Duodenal mucosa (tissue), 2 donors: ENCODE results near the gene RAMP1.

Experiments used
- H3K27ac ChIP-seq: one replicate; pipeline ENCODE4 v1.7.0; 2013; ENCODE audit warnings: low read depth, low read length
- H3K27me3 ChIP-seq, 2 donors: one replicate each; pipeline ENCODE4 v1.7.0; 2013; ENCODE audit warnings: low read length in 2 of 2, control low read depth in 1 of 2; ENCODE audit not compliant: insufficient read depth in 2 of 2, control insufficient read depth in 1 of 2
- H3K36me3 ChIP-seq, 2 donors: one replicate each; pipeline ENCODE4 v1.7.0; 2013; ENCODE audit warnings: low read length in 2 of 2, control low read depth in 1 of 2; ENCODE audit not compliant: insufficient read depth in 2 of 2, control insufficient read depth in 1 of 2
- H3K4me1 ChIP-seq, 2 donors: one replicate each; pipeline ENCODE4 v1.7.0; 2013; ENCODE audit warnings: low read length in 2 of 2, control low read depth in 1 of 2; ENCODE audit not compliant: insufficient read depth in 2 of 2, control insufficient read depth in 1 of 2
- H3K4me3 ChIP-seq, 2 donors: one replicate each; pipeline ENCODE4 v1.7.0; 2013; ENCODE audit warnings: low read length in 2 of 2, low read depth in 1 of 2
- H3K9ac ChIP-seq, 2 donors: one replicate each; pipeline ENCODE4 v1.7.0; 2013; ENCODE audit warnings: low read length in 2 of 2, low read depth in 1 of 2
- H3K9me3 ChIP-seq, 2 donors: one replicate each; pipeline ENCODE4 v1.7.0; 2013; ENCODE audit warnings: low read length in 2 of 2, control low read depth in 1 of 2; ENCODE audit not compliant: control insufficient read depth in 1 of 2

Gene RAMP1

GRCh38 chr2:237883951-237884446 lies 24.6 kb downstream of the RAMP1 start:
- no peak overlapping the region for H3K9ac ChIP-seq
- no peak overlapping the region for H3K4me3 ChIP-seq
- peaks cover 0 to 13% of the 10 kb centered on the region in 2 donors for H3K36me3 ChIP-seq
- no peaks in the 10 kb centered on the region for H3K4me1 ChIP-seq
- no peaks in the 10 kb centered on the region for H3K27me3 ChIP-seq
- no peaks in the 10 kb centered on the region for H3K9me3 ChIP-seq
- H3K27ac ChIP-seq = no peak overlapping the region

GRCh38 chr2:237884681-237885080 lies 25.3 kb downstream of the RAMP1 start:
- H3K27ac ChIP-seq = no peak overlapping the region
- H3K9ac ChIP-seq = no peak overlapping the region

DNA sequence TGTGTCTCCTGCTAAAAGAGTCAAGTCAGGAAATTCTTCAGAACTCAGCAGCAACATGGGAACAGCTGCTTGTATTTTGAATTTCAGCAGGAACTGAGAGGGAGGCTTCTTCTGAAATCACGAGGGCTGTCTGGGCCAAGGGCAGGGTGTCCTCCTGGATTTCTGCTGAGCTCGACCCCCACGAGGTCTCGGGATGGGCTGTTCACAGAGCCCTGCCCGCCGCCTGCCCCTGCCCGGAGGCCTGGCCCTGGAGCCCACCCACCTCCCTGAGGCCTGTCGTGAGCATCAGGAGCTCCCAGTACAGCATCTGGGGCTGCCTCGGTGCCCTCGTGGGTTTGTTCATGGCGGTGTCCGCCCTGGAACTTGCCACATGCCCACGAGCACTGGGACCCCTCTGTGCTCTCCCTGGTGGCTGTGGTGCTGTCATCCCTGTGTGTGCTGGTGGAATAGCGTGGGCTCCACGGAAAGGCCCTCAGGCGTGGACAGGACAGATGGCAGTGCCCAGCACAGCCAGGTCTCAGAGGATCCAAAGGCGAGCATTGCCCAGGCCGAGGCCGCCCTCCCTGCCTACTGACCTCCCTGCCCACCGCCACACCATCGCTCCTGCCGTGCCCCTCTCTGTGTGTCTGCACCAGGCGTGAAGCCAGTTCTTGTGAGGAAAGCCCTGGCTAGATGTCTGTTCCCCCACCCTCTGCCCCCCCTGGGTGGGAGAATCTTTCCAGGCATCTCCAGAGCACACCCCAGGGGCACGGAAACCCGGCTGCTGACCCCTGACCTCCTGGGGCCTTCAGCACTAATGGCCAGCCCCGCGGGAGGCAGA lies 25.9 kb downstream of the RAMP1 start:
- Histone ChIP-seq H3K9ac (no peak overlapping the region), H3K4me3 (no peak overlapping the region), H3K9me3 (no peaks in the 10 kb centered on the region), H3K27me3 (no peaks in the 10 kb centered on the region), H3K4me1 (no peaks in the 10 kb centered on the region), H3K27ac (no peak overlapping the region), H3K36me3 (peaks cover 0 to 13% of the 10 kb centered on the region in 2 donors)

More at GRCh38 chr2:237884681-237885080, 25.3 kb downstream of the RAMP1 start:
- Histone ChIP-seq H3K9me3 (no peaks in the 10 kb centered on the region), H3K4me1 (no peaks in the 10 kb centered on the region), H3K27me3 (no peaks in the 10 kb centered on the region), H3K36me3 (peaks cover 0 to 13% of the 10 kb centered on the region in 2 donors), H3K4me3 (no peak overlapping the region)

- Histone ChIP-seq H3K9ac (no peak overlapping the region), H3K27ac (no peak overlapping the region), H3K4me3 (no peak overlapping the region), H3K27me3 (no peaks in the 10 kb centered on the region), H3K9me3 (no peaks in the 10 kb centered on the region), H3K4me1 (no peaks in the 10 kb centered on the region), H3K36me3 (peaks cover 0 to 13% of the 10 kb centered on the region in 2 donors)
Measured at GRCh38 chr2:237885931-237886684, 26.7 kb downstream of the RAMP1 start.

- Histone ChIP-seq H3K4me3 (no peak overlapping the region), H3K27ac (no peak overlapping the region)
Measured at GRCh38 chr2:237886685-237887481, 27.5 kb downstream of the RAMP1 start.

DNA sequence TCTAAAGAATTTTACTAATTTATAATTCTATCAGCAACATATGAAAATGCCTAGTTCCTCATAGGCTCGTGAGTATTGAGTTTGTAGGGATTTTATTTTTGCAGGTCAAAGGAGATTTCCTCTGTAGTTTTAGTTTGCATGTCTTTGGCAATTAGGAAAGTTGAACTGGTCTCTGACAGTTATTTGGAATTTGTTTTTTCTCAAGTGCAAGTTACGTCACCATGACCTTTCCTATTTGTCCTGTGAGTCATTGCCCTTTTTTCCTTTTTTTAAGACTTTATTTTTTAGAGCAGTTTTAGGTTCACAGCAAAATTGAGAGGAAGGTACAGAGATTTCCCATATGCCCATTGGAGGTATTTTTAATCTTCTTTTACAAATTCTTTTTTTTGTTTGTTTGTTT lies 29.0 kb downstream of the RAMP1 start:
- H3K9ac ChIP-seq = no peak overlapping the region
- no peak overlapping the region for H3K4me3 ChIP-seq
- H3K9me3 ChIP-seq = no peaks in the 10 kb centered on the region
- H3K27ac ChIP-seq = no peak overlapping the region
- no peaks in the 10 kb centered on the region for H3K27me3 ChIP-seq
- peaks cover 0 to 8% of the 10 kb centered on the region in 2 donors for H3K4me1 ChIP-seq
- H3K36me3 ChIP-seq = peaks cover 0 to 5% of the 10 kb centered on the region in 2 donors

More at GRCh38 chr2:237886685-237887481, 27.5 kb downstream of the RAMP1 start:
- H3K27me3 ChIP-seq = no peaks in the 10 kb centered on the region
- H3K9ac ChIP-seq = no peak overlapping the region
- H3K4me1 ChIP-seq = no peaks in the 10 kb centered on the region
- H3K36me3 ChIP-seq = peaks cover 0 to 13% of the 10 kb centered on the region in 2 donors
- no peaks in the 10 kb centered on the region for H3K9me3 ChIP-seq

- H3K27ac ChIP-seq = no peak overlapping the region
- no peak overlapping the region for H3K9ac ChIP-seq
- no peaks in the 10 kb centered on the region for H3K9me3 ChIP-seq
- peaks cover 0 to 3% of the 10 kb centered on the region in 2 donors for H3K36me3 ChIP-seq
- H3K4me3 ChIP-seq = no peak overlapping the region
- no peaks in the 10 kb centered on the region for H3K27me3 ChIP-seq
- H3K4me1 ChIP-seq = peaks cover 0 to 8% of the 10 kb centered on the region in 2 donors
Measured at GRCh38 chr2:237889016-237889415, 29.6 kb downstream of the RAMP1 start.

DNA sequence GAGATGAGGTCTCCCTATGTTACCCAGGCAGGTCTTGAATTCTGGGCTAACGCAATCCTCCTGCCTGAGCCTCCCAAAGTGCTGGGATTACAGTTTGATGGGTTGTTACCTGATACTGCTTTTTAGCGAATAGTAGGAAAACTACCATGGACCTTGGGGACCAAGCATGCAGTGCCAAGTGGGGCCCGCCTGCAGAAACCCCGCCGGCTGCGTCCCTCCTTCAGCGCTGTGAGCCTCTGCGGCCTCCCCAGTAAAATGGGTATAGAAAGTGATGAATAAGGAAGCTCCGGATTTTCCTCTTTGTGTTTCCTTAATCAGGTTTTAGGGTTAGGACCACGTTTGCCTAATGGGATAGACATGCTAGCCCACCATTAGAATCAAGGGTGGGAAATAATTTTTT lies 30.4 kb downstream of the RAMP1 start:
- H3K36me3 ChIP-seq = peaks cover 0 to 3% of the 10 kb centered on the region in 2 donors
- no peak overlapping the region for H3K27ac ChIP-seq
- no peaks in the 10 kb centered on the region for H3K9me3 ChIP-seq
- no peaks in the 10 kb centered on the region for H3K27me3 ChIP-seq
- no peak overlapping the region for H3K9ac ChIP-seq
- peaks cover 0 to 8% of the 10 kb centered on the region in 2 donors for H3K4me1 ChIP-seq
- no peak overlapping the region for H3K4me3 ChIP-seq

GRCh38 chr2:237892478-237892877 lies 33.1 kb downstream of the RAMP1 start:
- H3K27ac ChIP-seq = no peak overlapping the region
- no peak overlapping the region for H3K4me3 ChIP-seq
- peaks cover 0 to 8% of the 10 kb centered on the region in 2 donors for H3K4me1 ChIP-seq
- no peaks in the 10 kb centered on the region for H3K9me3 ChIP-seq
- H3K36me3 ChIP-seq = peaks cover 0 to 5% of the 10 kb centered on the region in 2 donors
- no peaks in the 10 kb centered on the region for H3K27me3 ChIP-seq
- H3K9ac ChIP-seq = no peak overlapping the region
